ENCODE results near the gene ARID1B. TPM values are rescaled to one million over a fixed set of nuclear protein-coding genes. Genes with fewer than 3 reads are reported as not detected.

ARID1B gene
- total RNA-seq, 2 donors from 2014 or later, result 65.1 to 99.4 TPM

GRCh38 chr6:157167837-157168236 is 390.7 kb downstream of the ARID1B start:
- H3K27me3 ChIP-seq (replicated peaks; ENCODE audit: insufficient read depth), result no peaks in the 10 kb centered on the region
- DNase-seq (ENCODE audit: low spot score), result no peak
- H3K4me3 ChIP-seq, result no peak overlapping the region
- TF ChIP-seq POLR2AphosphoS5 (IDR thresholded peaks at IDR 0.05), result no peak
- no peak for TF ChIP-seq POLR2A (IDR thresholded peaks at IDR 0.05)
- TF ChIP-seq CTCF (IDR thresholded peaks at IDR 0.05), result no peak
- H3K9me3 ChIP-seq, result no peaks in the 10 kb centered on the region
- no peaks in the 10 kb centered on the region for H3K36me3 ChIP-seq
- no peak overlapping the region for H3K27ac ChIP-seq
- H3K4me1 ChIP-seq (replicated peaks), result no peaks in the 10 kb centered on the region
- intact Hi-C loops (cut with DNase I), result no loop called here
- 91% methylated on average over 12 of the region's 12 CpGs for WGBS

- H3K36me3 ChIP-seq, result no peaks in the 10 kb centered on the region
- intact Hi-C loops (cut with DNase I), result no loop called here
- WGBS, result 93% methylated on average over 6 of the region's 6 CpGs
- TF ChIP-seq POLR2AphosphoS5 (IDR thresholded peaks at IDR 0.05) (no peak), POLR2A (IDR thresholded peaks at IDR 0.05) (no peak), CTCF (IDR thresholded peaks at IDR 0.05) (no peak)
- H3K4me3 ChIP-seq, result no peak overlapping the region
- no peaks in the 10 kb centered on the region for H3K4me1 ChIP-seq (replicated peaks)
- no peak overlapping the region for H3K27ac ChIP-seq
- DNase-seq (ENCODE audit: low spot score), result no peak
- H3K27me3 ChIP-seq (replicated peaks; ENCODE audit: insufficient read depth), result no peaks in the 10 kb centered on the region
- H3K9me3 ChIP-seq, result no peaks in the 10 kb centered on the region
Observed at GRCh38 chr6:157168471-157168870, 391.3 kb downstream of the ARID1B start.

GRCh38 chr6:157169226-157169625 is 392.0 kb downstream of the ARID1B start:
- WGBS, result 76% methylated on average over 3 of the region's 3 CpGs
- Histone ChIP-seq H3K9me3 (no peaks in the 10 kb centered on the region), H3K36me3 (no peaks in the 10 kb centered on the region), H3K4me1 (replicated peaks) (no peaks in the 10 kb centered on the region), H3K27ac (no peak overlapping the region), H3K4me3 (no peak overlapping the region), H3K27me3 (replicated peaks; ENCODE audit: insufficient read depth) (no peaks in the 10 kb centered on the region)
- TF ChIP-seq POLR2AphosphoS5 (IDR thresholded peaks at IDR 0.05), result no peak
- DNase-seq (ENCODE audit: low spot score), result no peak
- intact Hi-C loops (cut with DNase I), result no loop called here

GRCh38 chr6:157169656-157170055 is 392.5 kb downstream of the ARID1B start:
- H3K27ac ChIP-seq, result no peak overlapping the region

GRCh38 chr6:157170535-157170934 is 393.4 kb downstream of the ARID1B start:
- no peaks in the 10 kb centered on the region for H3K4me1 ChIP-seq (replicated peaks)
- WGBS, result 96% methylated on average over 9 of the region's 9 CpGs
- H3K27ac ChIP-seq, result no peak overlapping the region
- no peak for DNase-seq (ENCODE audit: low spot score)
- no peak overlapping the region for H3K4me3 ChIP-seq
- intact Hi-C loops (cut with DNase I), result no loop called here
- H3K27me3 ChIP-seq (replicated peaks; ENCODE audit: insufficient read depth), result no peaks in the 10 kb centered on the region
- no peaks in the 10 kb centered on the region for H3K9me3 ChIP-seq
- TF ChIP-seq POLR2A (IDR thresholded peaks at IDR 0.05), result no peak
- no peaks in the 10 kb centered on the region for H3K36me3 ChIP-seq

More at GRCh38 chr6:157169656-157170055, 392.5 kb downstream of the ARID1B start:
- intact Hi-C loops (cut with DNase I), result no loop called here
- Histone ChIP-seq H3K36me3 (no peaks in the 10 kb centered on the region), H3K4me3 (no peak overlapping the region), H3K27me3 (replicated peaks; ENCODE audit: insufficient read depth) (no peaks in the 10 kb centered on the region), H3K9me3 (no peaks in the 10 kb centered on the region), H3K4me1 (replicated peaks) (no peaks in the 10 kb centered on the region)
- TF ChIP-seq CTCF (IDR thresholded peaks at IDR 0.05), result no peak
- TF ChIP-seq POLR2AphosphoS5 (IDR thresholded peaks at IDR 0.05), result no peak
- TF ChIP-seq POLR2A (IDR thresholded peaks at IDR 0.05), result no peak
- no peak for DNase-seq (ENCODE audit: low spot score)
- WGBS, result 70% methylated on average over 5 of the region's 5 CpGs

GRCh38 chr6:157171801-157172200 is 394.6 kb downstream of the ARID1B start:
- Histone ChIP-seq H3K9me3 (no peaks in the 10 kb centered on the region), H3K4me1 (replicated peaks) (no peaks in the 10 kb centered on the region), H3K27ac (no peak overlapping the region), H3K36me3 (no peaks in the 10 kb centered on the region), H3K4me3 (no peak overlapping the region), H3K27me3 (replicated peaks; ENCODE audit: insufficient read depth) (no peaks in the 10 kb centered on the region)
- intact Hi-C loops (cut with DNase I), result no loop called here
- 83% methylated on average over 7 of the region's 7 CpGs for WGBS
- TF ChIP-seq CTCF (IDR thresholded peaks at IDR 0.05) (no peak), POLR2AphosphoS5 (IDR thresholded peaks at IDR 0.05) (no peak), POLR2A (IDR thresholded peaks at IDR 0.05) (no peak)
- no peak for DNase-seq (ENCODE audit: low spot score)

All from prostate gland (tissue), 2 donors.